ENCODE measurements around the gene C11orf68.

Gene C11orf68

GRCh38 chr11:65944191-65944590, 25.3 kb upstream of the C11orf68 start:
- DNase-seq (ENCODE audit: low spot score) = no peak

DNA sequence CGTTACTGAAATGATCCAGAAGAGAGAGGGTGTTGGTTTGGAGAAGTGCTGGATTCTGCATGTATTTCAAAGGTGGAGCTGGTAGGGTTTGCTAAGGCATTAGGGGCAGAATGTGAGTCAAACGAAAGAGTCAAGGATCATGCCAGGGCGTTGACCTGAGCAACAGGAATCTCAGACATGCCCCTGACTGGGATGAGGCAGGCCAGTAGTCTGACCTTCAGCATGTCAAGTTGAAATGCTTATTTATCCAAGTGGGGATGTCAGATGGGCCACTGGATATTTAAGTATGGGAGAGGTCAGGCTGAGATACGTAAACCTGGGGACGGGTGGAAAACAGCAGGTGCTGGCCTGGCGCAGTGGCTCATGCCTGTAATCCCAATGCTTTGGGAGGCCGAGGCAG, 23.7 kb upstream of the C11orf68 start:
- DNase-seq (ENCODE audit: low spot score) = no peak

DNA sequence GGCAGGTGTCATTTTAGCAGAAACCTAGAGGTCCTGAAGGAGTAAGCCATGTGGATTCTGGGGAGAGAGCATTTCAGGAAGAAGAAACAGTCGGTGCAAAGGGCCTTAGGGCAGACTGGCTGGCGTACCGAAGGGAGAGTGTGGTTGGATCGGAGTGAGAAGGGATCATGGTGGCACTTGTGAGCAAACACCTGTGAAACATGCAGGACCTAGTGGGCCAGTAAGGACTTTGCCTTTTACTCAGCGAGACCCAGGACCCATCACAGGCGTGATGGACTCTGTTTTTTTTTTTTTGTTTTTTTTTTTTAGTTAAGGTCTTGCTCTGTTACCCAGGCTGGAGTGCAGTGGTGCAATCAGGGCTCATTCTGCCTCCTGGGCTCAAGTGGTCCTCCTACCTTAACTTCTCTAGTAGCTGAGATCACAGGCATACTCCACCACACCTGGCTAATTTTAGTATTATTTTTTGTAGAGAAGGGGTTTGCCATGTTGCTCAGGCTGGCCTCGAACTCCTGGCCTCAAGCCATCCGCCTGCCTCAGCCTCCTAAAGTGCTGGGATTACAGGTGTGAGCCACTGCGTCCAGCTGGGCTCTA, 23.0 kb upstream of the C11orf68 start:
- no peak for DNase-seq (ENCODE audit: low spot score)

DNA sequence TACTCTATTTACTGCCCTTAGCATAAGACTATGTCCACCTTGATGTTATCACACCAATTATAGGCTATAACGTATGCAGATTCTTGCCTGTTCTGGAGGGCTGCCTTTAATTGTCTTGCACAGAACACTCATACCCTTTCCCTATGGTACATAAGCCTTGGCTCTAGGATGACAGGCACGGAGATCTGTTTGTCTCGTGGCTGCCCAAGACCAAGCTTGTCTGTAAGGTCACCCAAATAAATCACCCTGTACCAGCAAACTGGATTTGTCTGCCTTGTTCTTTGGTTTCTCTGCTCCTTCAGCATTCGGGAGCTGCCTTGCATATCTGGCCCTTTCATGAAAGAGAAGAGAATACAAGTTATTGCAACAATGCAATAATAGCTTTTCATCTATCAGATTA, 18.9 kb upstream of the C11orf68 start:
- DNase-seq (ENCODE audit: low spot score) = no peak

DNA sequence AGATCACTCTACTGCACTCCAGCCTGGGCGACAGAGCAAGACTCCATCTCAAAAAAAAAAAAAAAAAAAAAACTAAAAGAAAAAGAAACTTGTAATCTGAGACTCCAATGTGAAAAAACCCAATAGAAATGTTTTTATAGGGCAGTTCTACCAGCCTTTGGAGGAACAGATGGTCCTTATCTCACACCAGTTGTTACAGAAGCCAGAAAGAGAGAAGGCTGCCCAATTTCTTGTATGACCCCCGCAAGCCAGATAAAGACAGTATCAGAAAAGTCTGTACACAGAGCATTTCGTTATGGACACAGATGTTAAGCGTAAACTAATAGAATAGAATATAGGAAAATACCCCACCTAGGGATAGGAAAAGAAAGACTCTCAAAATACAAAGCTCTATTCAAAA, 15.2 kb upstream of the C11orf68 start:
- DNase-seq (ENCODE audit: low spot score) = no peak

GRCh38 chr11:65932558-65932919, 13.7 kb upstream of the C11orf68 start:
- DNase-seq (ENCODE audit: low spot score) = no peak

DNA sequence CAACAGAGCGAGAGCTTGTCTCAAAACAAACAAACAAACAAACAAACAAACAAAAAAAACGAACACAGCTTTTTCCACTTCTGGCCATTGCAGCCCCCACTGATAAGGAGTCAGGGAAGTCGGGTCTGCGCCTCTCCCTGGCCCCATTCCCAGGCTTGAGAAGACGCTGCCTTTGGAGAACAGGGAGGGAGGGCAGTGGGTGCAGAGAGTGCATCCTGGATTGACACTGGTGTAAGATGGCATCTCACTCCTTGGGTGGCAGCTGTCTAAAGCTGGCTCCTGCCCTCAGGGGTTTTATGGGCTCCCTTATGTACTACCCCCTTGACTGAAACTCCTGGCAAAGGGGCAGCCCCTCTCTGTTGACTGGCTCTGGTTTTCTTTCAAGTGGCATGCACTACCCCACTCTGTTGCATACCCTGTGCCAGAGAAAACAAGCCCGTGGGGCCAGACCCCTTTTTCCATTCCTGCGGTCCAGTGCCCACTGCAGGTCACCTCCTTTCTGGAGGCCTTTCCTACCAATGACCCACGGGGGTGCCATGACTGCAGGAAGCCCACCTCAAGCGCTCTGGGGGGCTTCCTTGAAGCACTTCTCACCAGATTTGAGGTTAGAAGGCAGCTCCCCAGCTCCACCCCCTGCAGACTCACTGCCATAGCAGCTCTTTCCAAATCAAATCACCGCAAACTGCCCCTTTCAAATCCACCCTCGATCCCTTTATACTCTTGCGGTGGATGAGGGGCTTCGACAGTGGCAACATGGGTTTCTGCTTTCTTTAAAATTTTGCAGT, 13.1 kb upstream of the C11orf68 start:
- no peak for DNase-seq (ENCODE audit: low spot score)

- DNase-seq (ENCODE audit: low spot score) = no peak
These were observed 9.8 kb upstream of the C11orf68 start for GRCh38 chr11:65928667-65929066.

- DNase-seq (ENCODE audit: low spot score) = peak; percentile 87
These were observed 9.1 kb upstream of the C11orf68 start for GRCh38 chr11:65927904-65928397.

DNA sequence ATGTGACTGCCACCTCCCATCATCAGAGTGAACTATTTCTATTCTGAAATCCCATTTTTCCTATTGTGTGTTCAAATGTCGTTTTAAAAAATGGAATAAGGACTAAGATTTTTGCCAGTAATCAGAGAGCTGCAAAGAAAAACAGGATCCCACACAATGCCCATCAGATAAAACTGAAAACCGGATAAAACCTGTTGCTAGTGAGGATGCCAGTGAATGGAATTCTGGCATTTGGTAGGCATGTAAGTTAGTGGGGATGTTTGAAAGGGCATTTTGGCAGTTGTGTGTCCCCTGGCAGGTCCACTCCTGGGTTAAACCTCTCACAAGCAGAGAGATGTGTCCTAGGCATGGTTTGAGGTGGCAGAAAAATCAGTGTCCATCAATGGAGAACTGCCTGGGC, 6.5 kb upstream of the C11orf68 start:
- DNase-seq (ENCODE audit: low spot score) = no peak

- no peak for DNase-seq (ENCODE audit: low spot score)
These were observed 3.7 kb upstream of the C11orf68 start for GRCh38 chr11:65922565-65922964.

GRCh38 chr11:65921876-65922275, 3.0 kb upstream of the C11orf68 start:
- DNase-seq (ENCODE audit: low spot score) = no peak

DNA sequence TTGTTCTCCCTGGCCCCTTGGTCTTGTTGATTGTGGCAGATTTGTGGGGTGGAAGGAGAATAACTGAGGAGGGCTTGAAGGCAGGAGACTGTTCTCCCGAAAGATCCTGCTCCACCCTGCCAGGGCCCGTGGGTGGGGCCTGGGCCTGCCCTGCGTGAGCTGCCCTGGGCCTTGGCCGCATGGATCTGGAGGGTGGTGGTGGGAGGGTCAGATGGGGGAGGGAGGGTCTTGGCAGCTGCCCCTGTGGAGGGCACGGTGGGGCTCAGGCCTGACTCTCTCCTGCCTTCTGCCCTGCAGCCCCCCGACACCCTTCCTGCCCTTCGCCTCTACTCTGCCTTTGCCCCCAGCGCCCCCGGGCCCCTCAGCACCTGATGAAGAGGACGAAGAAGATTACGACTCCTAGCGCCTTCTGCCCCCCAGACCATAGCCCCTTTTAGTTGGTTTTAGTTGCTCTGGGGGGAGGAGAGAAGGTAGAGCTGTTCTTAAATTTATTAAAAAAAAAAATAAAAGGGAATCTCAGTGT, 2.2 kb upstream of the C11orf68 start:
- no peak for DNase-seq (ENCODE audit: low spot score)

GRCh38 chr11:65920372-65920802, 1.5 kb upstream of the C11orf68 start:
- no peak for DNase-seq (ENCODE audit: low spot score)

- DNase-seq (ENCODE audit: low spot score) = peak; percentile 47
These were observed 910 bp upstream of the C11orf68 start for GRCh38 chr11:65919573-65920371.

DNA sequence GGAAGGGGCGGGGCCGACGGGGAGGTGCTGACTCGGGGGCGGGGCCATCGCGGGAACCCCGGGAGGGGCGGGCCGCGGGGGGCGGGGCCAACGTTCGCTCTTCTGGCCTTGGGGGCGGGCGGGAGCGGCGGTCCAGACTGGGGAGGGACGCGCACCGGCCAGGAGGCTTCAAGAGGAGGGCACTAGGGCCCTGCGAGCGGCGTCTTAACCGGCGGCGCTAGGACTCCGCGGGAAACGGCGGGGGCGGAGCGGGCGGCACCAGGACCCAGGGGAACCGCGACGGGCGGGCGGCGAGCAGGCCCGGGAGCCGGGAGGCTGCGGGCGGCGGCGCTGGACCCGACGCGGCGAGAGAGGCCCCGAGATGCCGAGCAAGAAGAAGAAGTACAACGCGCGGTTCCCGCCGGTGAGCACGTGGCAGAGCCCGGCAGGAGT, 295 bp upstream of the C11orf68 start, which contains the start of gene DRAP1:
Gene DRAP1, plus strand, starts transcription at position 286 of the 432 bp plus-strand sequence. Its CDS starts 76 bp downstream, at position 362.
- peak; percentile 98 for DNase-seq (ENCODE audit: low spot score)

- DNase-seq (ENCODE audit: low spot score) = no peak
These were observed 1.2 kb downstream of the C11orf68 start for GRCh38 chr11:65917434-65918210.

DNA sequence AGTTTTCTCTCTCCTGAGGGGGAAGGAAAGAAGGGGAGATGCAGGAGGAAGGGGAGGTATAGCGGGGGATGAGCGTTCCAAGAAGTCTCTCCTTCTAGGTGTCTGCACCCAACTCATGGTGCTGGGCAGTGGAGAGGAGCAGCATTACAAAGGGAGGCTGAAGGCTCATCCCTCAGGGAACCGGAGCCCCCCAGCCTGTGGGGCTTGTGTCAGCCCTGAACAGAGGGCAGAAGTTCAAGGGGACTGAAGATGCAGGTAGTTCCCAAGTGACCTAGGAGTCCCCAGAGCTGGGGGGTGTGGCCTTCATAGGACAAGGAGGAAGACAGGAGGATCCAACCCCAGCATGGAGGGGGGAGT, 1.8 kb downstream of the C11orf68 start:
- no peak for DNase-seq (ENCODE audit: low spot score)

DNA sequence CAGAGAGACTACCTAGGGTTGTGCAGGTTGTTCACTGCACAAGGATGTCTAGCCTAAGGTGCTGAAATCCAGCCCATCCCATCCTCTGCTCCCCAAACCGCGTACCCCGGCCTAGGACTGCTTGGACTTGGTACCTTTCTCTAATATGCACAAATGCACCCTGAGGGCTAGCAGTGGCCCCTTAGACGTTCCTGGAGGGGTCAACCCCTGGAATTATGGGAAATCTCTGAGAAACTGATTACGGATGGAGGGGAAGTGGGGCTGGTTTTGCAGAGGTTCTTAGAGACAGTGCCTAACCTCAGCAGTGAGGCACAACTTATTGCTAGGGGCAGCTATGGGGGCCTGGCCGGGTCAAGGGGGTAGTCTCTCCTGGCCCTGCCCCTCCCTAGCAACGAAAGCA, 2.5 kb downstream of the C11orf68 start:
- no peak for DNase-seq (ENCODE audit: low spot score)

- no peak for DNase-seq (ENCODE audit: low spot score)
These were observed 3.0 kb downstream of the C11orf68 start for GRCh38 chr11:65915821-65916251.

DNA sequence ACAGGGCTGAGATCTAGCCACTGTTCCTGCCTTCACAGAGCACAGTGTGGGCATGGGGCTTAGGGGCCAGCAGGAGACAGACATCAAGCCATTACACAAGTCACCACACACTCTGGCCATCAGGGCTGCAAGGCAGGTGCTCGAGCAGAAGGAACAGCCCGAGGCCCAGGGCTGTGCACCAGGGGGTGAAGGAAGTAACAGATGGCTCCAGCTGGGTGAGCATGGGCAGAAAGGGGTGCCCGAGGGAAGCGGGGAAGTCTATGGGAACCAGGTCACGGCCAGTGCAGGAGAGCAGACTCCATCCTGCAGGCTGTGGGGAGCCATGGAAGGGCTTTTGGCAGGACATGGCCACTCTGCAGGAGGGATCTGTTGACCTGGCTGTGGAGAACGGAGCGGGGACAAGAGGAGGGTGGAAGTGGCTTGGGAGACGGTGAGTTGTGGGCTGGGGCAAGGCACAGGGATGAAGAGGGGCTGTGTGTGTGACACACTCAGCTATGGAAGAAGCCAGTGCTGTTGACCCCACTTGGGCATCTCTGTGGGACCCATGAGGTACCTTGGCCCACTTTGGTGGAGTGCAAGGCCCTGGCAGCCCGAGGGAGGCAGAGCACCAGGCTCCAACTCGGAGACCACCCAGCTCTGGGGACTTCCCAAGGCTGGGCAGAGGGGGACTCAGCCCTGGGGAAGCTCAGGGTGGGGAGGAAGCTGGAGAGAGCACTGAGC, 3.6 kb downstream of the C11orf68 start:
- no peak for DNase-seq (ENCODE audit: low spot score)

All from CD4-positive, alpha-beta T cell treated with Interleukin-15 for 4 hours (primary cell).